ENCODE results near the gene NHSL2.
A peak's percentile ranks its signal among the peaks of the same experiment; 100 is the strongest.

The NHSL2 gene

GRCh38 chrX:72048510-72049455 lies 138.1 kb downstream of the NHSL2 start:
- H4K20me1 ChIP-seq (ENCODE audit: insufficient read depth, low read length), result no peaks in the 10 kb centered on the region
- no peak overlapping the region for H3K4me2 ChIP-seq (ENCODE audit: low read length)
- TF ChIP-seq EZH2phosphoT487 (IDR thresholded peaks at IDR 0.05; ENCODE audit: low read depth), result no peak
- TF ChIP-seq, protein P1, sequence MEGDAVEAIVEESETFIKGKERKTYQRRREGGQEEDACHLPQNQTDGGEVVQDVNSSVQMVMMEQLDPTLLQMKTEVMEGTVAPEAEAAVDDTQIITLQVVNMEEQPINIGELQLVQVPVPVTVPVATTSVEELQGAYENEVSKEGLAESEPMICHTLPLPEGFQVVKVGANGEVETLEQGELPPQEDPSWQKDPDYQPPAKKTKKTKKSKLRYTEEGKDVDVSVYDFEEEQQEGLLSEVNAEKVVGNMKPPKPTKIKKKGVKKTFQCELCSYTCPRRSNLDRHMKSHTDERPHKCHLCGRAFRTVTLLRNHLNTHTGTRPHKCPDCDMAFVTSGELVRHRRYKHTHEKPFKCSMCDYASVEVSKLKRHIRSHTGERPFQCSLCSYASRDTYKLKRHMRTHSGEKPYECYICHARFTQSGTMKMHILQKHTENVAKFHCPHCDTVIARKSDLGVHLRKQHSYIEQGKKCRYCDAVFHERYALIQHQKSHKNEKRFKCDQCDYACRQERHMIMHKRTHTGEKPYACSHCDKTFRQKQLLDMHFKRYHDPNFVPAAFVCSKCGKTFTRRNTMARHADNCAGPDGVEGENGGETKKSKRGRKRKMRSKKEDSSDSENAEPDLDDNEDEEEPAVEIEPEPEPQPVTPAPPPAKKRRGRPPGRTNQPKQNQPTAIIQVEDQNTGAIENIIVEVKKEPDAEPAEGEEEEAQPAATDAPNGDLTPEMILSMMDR (IDR thresholded peaks at IDR 0.05; ENCODE audit: low read depth, low read length), result peak; percentile 24; the same call in 1 of the 2 replicates
- no peaks in the 10 kb centered on the region for H3K4me1 ChIP-seq (ENCODE audit: low read length)
- peaks cover 20% of the 10 kb centered on the region for H3K27me3 ChIP-seq (ENCODE audit: low read depth, low read length)
- no peak overlapping the region for H3K9ac ChIP-seq (ENCODE audit: low read length)
- no peak overlapping the region for H3K27ac ChIP-seq (ENCODE audit: low read length)
- no peaks in the 10 kb centered on the region for H3K9me3 ChIP-seq (ENCODE audit: insufficient read depth, low read length)
- H3K79me2 ChIP-seq (ENCODE audit: low read length), result no peaks in the 10 kb centered on the region
- no peaks in the 10 kb centered on the region for H3K36me3 ChIP-seq (replicated peaks; ENCODE audit: low read depth, low read length)
- no peak overlapping the region for H2AFZ ChIP-seq (ENCODE audit: low read depth, low read length)
- no peak overlapping the region for H3K4me3 ChIP-seq (ENCODE audit: low read length)

GRCh38 chrX:72050011-72050410 lies 139.4 kb downstream of the NHSL2 start:
- Histone ChIP-seq H3K4me1 (ENCODE audit: low read length) (no peaks in the 10 kb centered on the region), H4K20me1 (ENCODE audit: insufficient read depth, low read length) (no peaks in the 10 kb centered on the region), H3K4me3 (ENCODE audit: low read length) (no peak overlapping the region), H2AFZ (ENCODE audit: low read depth, low read length) (no peak overlapping the region), H3K79me2 (ENCODE audit: low read length) (no peaks in the 10 kb centered on the region), H3K36me3 (replicated peaks; ENCODE audit: low read depth, low read length) (no peaks in the 10 kb centered on the region), H3K4me2 (ENCODE audit: low read length) (no peak overlapping the region), H3K9me3 (ENCODE audit: insufficient read depth, low read length) (no peaks in the 10 kb centered on the region), H3K27ac (ENCODE audit: low read length) (no peak overlapping the region), H3K27me3 (ENCODE audit: low read depth, low read length) (peaks cover 25% of the 10 kb centered on the region), H3K9ac (ENCODE audit: low read length) (no peak overlapping the region)
- TF ChIP-seq, protein P1 (IDR thresholded peaks at IDR 0.05; ENCODE audit: low read depth, low read length), result no peak
- no peak for TF ChIP-seq EZH2phosphoT487 (IDR thresholded peaks at IDR 0.05; ENCODE audit: low read depth)

GRCh38 chrX:72051589-72051988 lies 140.9 kb downstream of the NHSL2 start:
- Histone ChIP-seq H3K27me3 (ENCODE audit: low read depth, low read length) (peaks cover 25% of the 10 kb centered on the region), H3K27ac (ENCODE audit: low read length) (no peak overlapping the region), H2AFZ (ENCODE audit: low read depth, low read length) (no peak overlapping the region), H3K9me3 (ENCODE audit: insufficient read depth, low read length) (no peaks in the 10 kb centered on the region), H3K79me2 (ENCODE audit: low read length) (no peaks in the 10 kb centered on the region), H3K4me1 (ENCODE audit: low read length) (no peaks in the 10 kb centered on the region), H3K4me3 (ENCODE audit: low read length) (no peak overlapping the region), H3K4me2 (ENCODE audit: low read length) (no peak overlapping the region), H3K9ac (ENCODE audit: low read length) (no peak overlapping the region), H3K36me3 (replicated peaks; ENCODE audit: low read depth, low read length) (no peaks in the 10 kb centered on the region), H4K20me1 (ENCODE audit: insufficient read depth, low read length) (no peaks in the 10 kb centered on the region)
- TF ChIP-seq, protein P1 (IDR thresholded peaks at IDR 0.05; ENCODE audit: low read depth, low read length), result no peak
- TF ChIP-seq EZH2phosphoT487 (IDR thresholded peaks at IDR 0.05; ENCODE audit: low read depth), result no peak

- no peak overlapping the region for H3K4me2 ChIP-seq (ENCODE audit: low read length)
- no peaks in the 10 kb centered on the region for H3K79me2 ChIP-seq (ENCODE audit: low read length)
- H4K20me1 ChIP-seq (ENCODE audit: insufficient read depth, low read length), result no peaks in the 10 kb centered on the region
- H3K4me1 ChIP-seq (ENCODE audit: low read length), result no peaks in the 10 kb centered on the region
- no peaks in the 10 kb centered on the region for H3K9me3 ChIP-seq (ENCODE audit: insufficient read depth, low read length)
- TF ChIP-seq, protein P1 (IDR thresholded peaks at IDR 0.05; ENCODE audit: low read depth, low read length), result no peak
- no peak for TF ChIP-seq EZH2phosphoT487 (IDR thresholded peaks at IDR 0.05; ENCODE audit: low read depth)
- H2AFZ ChIP-seq (ENCODE audit: low read depth, low read length), result no peak overlapping the region
- H3K36me3 ChIP-seq (replicated peaks; ENCODE audit: low read depth, low read length), result no peaks in the 10 kb centered on the region
- H3K27me3 ChIP-seq (ENCODE audit: low read depth, low read length), result peaks cover 25% of the 10 kb centered on the region
- no peak overlapping the region for H3K27ac ChIP-seq (ENCODE audit: low read length)
- no peak overlapping the region for H3K4me3 ChIP-seq (ENCODE audit: low read length)
- no peak overlapping the region for H3K9ac ChIP-seq (ENCODE audit: low read length)
Observed at GRCh38 chrX:72052415-72053090, 141.9 kb downstream of the NHSL2 start.
